GM21737 (cell line): ENCODE data around the gene ZNF442.
"Not testable (repeated sequence)": the region's sequence is repeated elsewhere in the genome, so short reads cannot be mapped to it uniquely, and the experiment has no call there.

Experiments
- ATAC-seq: cut with Tn5 transposase; IDR thresholded peaks from one replicate; pipeline ENCODE4 v1.9.1; 2021; ENCODE audit warnings: mild to moderate bottlenecking, moderate library complexity; ENCODE audit not compliant: unreplicated experiment

The ZNF442 gene

GRCh38 chr19:12365236-12366162, at the start of gene ZNF442:
Gene ZNF442 (minus strand): TSS chr19:12365683. CDS start chr19:12363631, 2,052 bp downstream.
- peak; percentile 88 for ATAC-seq

DNA sequence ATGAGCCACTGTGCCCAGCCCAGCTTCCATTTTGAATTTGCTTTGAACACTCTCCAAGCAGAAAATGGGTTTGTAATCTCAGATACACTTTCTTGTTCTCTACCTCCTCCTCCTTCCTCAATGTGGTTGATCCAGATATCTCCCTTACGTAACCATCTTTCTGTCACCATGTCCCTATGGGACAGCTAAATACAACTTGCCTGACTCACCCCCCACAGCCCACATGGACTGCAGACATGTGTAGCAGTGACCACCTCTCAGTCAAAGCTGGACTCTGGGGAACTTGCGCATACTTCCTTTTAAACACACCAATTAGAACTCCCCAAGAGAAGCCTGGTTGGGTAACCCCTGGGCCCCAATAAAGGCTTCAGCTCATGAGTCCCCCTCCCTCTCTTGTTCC, 46.4 kb upstream of the ZNF442 start:
- ATAC-seq = no peak

DNA sequence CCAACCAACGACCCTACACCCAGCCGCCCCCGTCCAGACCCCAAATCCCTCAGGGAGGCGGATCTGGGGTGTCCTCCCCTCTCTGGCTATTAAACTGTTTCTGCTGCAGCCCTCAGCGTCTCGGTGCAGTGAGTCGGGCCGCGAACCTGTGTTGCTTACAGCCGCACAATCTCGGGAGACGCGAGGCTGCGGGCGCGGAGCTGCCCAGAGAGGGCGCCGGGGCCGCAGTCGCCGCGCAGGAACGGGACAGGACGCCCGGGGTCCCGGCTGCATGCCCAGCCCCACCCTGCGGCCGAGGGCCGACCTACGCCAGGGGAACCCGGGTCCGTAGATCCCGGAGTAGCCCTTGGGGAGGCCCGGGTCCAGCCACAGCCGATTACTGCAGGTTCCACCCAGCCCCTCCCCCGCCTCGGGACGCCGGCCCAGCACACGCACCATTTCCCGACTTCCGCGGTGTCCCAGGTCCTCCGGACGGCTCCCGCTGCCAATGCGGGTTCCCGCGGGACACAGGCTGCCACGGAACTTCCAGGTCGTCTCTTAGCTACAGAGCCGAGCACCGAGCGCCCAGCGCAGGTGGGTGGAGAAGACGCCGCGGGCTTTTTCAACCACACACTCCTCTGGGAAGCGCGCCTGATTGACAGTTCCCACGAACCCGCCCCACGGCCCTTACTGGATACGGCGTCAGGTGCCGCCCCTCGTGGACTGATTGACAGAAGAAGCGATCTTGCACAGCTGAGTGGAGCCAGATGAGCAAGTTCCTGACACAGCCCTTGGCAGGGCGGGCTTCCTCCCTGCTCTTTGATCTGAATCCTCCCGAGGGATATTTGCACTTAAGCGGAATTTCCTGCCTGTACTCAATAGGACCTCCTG, 35.4 kb upstream of the ZNF442 start, which contains the start of gene ZNF799:
Gene ZNF799 (minus strand): TSS at position 639 of the 870 bp plus-strand sequence. CDS start 201 bp downstream, at position 438.
- ATAC-seq = peak; percentile 80

DNA sequence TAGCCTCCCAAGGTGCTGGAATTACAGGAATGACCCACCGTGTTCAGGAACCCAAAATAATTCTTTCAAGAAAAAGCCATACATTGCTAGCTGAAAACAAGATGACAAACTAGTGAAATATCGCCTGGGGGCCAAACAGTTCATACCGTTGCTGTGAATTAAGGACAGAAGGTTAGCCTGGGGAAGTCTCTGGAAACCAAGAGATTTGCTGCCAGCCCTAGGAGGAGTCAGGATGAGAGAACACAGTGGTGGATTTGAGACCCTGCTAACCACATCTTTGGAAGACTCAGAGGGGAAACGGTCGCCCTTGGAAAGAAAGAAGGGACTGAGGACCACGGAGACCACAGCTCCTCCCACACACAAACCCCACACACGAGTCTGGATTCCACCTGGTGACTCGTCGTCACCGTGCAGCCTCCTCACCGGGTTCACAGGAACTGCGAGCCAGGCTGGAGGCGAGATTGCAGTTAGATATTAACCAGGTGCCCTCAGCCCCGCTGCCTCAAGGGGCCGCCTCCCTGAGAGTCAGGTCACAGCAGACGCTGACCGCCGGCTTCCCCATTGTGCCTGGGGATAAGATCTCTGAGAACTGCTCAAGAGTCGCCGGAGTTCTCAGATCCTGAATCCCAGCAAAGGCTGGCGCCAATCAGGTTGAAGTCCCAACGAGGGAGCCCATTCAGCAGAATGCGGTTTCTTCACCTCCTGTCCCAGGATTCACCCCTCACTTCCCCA, 34.6 kb upstream of the ZNF442 start:
- ATAC-seq = peak; percentile 38

DNA sequence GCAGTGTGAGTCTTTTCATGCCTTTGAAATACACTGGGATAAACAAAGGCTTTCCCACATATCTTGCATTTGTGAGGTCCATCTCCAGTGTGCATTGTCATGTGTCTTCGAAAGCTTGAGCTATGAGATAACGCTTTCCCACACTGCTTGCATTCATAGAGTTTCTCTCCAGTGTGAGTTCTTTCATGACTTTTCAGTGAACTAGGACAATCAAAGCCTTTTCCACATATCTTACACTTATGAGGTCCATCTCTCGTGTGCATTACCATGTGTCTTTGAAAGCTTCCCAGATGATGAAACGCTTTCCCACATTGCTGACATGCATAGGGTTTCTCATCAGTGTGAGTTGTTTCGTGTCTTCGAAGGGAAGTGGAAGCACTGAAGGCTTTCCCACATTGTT, 25.7 kb upstream of the ZNF442 start:
- ATAC-seq = not testable (repeated sequence)

DNA sequence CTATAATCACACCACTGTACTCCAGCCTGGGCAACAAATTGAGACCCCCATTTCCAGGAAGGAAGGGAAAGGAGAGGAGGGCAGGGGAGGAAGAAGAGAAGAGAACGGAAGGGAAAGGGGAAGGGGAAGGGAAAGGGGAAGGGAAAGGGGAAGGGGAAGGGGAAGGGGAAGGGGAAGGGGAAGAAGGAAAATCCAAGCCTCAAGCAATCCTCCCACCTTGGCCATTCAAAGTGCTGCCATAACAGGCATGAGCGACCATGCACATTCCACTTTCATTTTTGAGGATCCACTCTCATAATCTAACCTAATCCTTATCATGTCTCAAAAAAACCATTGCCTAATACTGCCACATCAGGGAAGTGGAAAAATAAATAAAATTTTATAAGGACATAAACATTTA, 20.9 kb upstream of the ZNF442 start:
- ATAC-seq = not testable (repeated sequence)

- no peak for ATAC-seq
These were observed 14.9 kb upstream of the ZNF442 start for GRCh38 chr19:12380444-12380737.

DNA sequence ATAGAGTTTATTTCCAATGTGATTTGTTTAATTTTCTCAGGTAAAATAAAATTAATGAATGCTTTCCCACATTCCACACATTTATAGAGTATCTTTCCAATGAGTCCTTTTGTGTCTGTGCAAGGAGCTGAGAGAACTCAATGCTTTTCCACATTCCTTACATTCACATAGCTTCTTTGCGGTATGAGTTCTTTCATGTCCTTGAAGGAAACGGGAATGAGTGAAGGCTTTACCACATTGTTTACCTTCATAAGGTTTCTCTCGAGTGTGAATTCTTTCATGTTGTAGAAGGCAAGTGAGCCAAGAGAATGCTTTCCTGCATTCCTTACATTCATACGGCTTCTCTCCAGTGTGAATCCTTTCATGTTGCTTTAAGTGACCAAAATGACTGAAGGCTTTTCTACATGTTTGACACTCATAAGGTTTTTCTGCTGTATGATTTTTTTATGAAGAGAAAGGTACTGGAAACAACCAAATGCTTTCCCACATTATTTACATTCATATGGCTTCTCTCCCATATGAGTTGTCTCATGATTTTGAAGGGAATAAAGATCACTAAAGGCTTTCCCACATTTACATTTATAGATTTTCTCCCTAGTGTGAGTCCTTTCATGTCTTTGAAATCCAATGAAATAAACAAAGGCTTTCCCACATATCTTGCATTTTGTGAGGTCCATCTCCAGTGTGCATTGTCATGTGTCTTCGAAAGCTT, 14.4 kb upstream of the ZNF442 start:
- no peak for ATAC-seq

- no peak for ATAC-seq
These were observed 8.5 kb upstream of the ZNF442 start for GRCh38 chr19:12374026-12374425.

- peak; percentile 18 for ATAC-seq
These were observed 870 bp downstream of the ZNF442 start for GRCh38 chr19:12364391-12365235.

GRCh38 chr19:12362236-12362635, 3.2 kb downstream of the ZNF442 start:
- ATAC-seq = not testable (repeated sequence)

- ATAC-seq = no peak
These were observed 12.1 kb downstream of the ZNF442 start for GRCh38 chr19:12353375-12353774.

DNA sequence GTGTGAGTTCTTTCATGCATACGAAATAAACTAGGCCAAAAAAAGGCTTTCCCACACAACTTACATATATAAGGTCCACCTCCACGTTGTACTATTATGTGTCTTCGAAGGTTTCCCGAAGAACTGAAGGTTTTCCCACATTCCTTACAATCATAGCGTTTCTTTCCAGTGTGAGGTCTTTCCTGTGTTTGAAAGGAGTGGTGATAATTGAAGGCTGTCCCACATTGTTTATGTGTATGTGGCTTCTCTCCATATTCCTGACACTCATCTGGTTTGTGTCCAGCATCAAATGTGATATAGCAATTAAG, 14.6 kb downstream of the ZNF442 start:
- ATAC-seq = no peak

GRCh38 chr19:12350185-12350889, 15.1 kb downstream of the ZNF442 start:
- ATAC-seq = no peak

GRCh38 chr19:12346896-12347295, 18.6 kb downstream of the ZNF442 start:
- no peak for ATAC-seq

GRCh38 chr19:12345197-12345596, 20.3 kb downstream of the ZNF442 start:
- no peak for ATAC-seq

GRCh38 chr19:12333162-12334159, 32.0 kb downstream of the ZNF442 start, which contains the start of gene ZNF563:
Gene ZNF563 (minus strand): TSS chr19:12333633. CDS start chr19:12333482, 151 bp downstream.
- peak; percentile 92 for ATAC-seq
